DND-41 (cell line): ENCODE results near the gene AQP9.

Experiments
- ATAC-seq: fragments of 200-7000 bp; cut with Tn5 transposase; 3 replicates; pipeline ENCODE4 v1.9.1; 2021; ENCODE audit warnings: low read depth; ENCODE audit not compliant: insufficient read depth
- DNase-seq: peaks from one replicate; pipeline ENCODE4 v3.0.0-alpha.2; 2020
- H2AFZ ChIP-seq: 2 replicates; pipeline ENCODE4 v1.6.0; 2012; ENCODE audit warnings: low read depth, low read length
- H3K27ac ChIP-seq: 2 replicates; pipeline ENCODE4 v1.5.1; 2012; ENCODE audit warnings: low read length, inconsistent platforms
- H3K27me3 ChIP-seq: fragments of 200-600 bp; sonication (generic); 2 replicates; pipeline ENCODE4 v1.6.0; 2012; ENCODE audit warnings: low read length, mild to moderate bottlenecking, inconsistent platforms; ENCODE audit not compliant: insufficient read depth, poor library complexity
- H3K36me3 ChIP-seq: 2 replicates; pipeline ENCODE4 v1.5.1; 2012; ENCODE audit warnings: low read length, inconsistent platforms; ENCODE audit not compliant: insufficient read depth
- H3K4me1 ChIP-seq: 2 replicates; pipeline ENCODE4 v1.5.1; 2012; ENCODE audit warnings: mild to moderate bottlenecking, low read length; ENCODE audit not compliant: insufficient read depth
- H3K4me2 ChIP-seq: 2 replicates; pipeline ENCODE4 v1.6.0; 2012; ENCODE audit warnings: mild to moderate bottlenecking, moderate library complexity, low read length, inconsistent platforms; ENCODE audit not compliant: insufficient read depth
- H3K4me3 ChIP-seq, 2 experiments: fragments of 200-600 bp in 1 of 2; shearing (Covaris generic) in 1 of 2; 2 replicates each; pipeline ENCODE4 v1.5.1; 2012 to 2016; ENCODE audit warnings: inconsistent platforms in 2 of 2, low read length in 2 of 2, mild to moderate bottlenecking in 2 of 2, low read depth in 1 of 2, moderate library complexity in 1 of 2
- H3K79me2 ChIP-seq: 2 replicates; pipeline ENCODE4 v1.6.0; 2012; ENCODE audit warnings: low read length, inconsistent platforms; ENCODE audit not compliant: insufficient read depth
- H3K9ac ChIP-seq: 2 replicates; pipeline ENCODE4 v1.6.0; 2012; ENCODE audit warnings: low read depth, mild to moderate bottlenecking, inconsistent platforms, low read length, moderate library complexity
- H3K9me3 ChIP-seq: 2 replicates; pipeline ENCODE4 v1.5.1; 2012; ENCODE audit warnings: low read length, moderate library complexity, mild to moderate bottlenecking, inconsistent platforms; ENCODE audit not compliant: insufficient read depth, severe bottlenecking
- H4K20me1 ChIP-seq: 2 replicates; pipeline ENCODE4 v1.6.0; 2012; ENCODE audit warnings: low read length; ENCODE audit not compliant: insufficient read depth
- EZH2 ChIP-seq: IDR thresholded peaks from 3 replicates; pipeline ENCODE4 v1.6.1; 2012; ENCODE audit warnings: borderline replicate concordance, low read depth, mild to moderate bottlenecking, moderate library complexity, low read length, inconsistent platforms; ENCODE audit not compliant: severe bottlenecking
- TF ChIP-seq, protein P1 (sequence below): IDR thresholded peaks from 2 replicates; pipeline ENCODE4 v1.5.1; 2012; ENCODE audit warnings: borderline replicate concordance, low read length, moderate library complexity, mild to moderate bottlenecking; ENCODE audit not compliant: poor library complexity, severe bottlenecking; ENCODE audit errors: extremely low read depth

The AQP9 gene

DNA sequence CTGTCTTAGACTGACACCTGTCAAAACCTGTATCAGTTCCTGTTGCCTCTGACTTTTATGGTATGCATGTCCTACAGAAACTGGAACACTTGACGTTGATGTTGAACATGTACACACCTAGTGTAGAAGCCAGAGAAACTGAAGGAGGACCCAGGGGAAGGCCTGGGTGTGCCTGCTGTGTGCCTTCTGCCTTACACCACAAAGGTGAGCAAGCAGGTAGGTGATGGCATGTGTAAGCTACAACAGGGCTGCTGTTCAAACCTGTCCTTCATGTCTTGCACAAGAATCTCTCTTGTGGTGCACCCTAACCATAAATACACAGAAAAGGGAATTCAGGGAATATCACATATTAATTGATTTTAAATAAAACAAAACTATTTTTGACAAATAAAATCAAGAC is 13.6 kb upstream of the AQP9 start:
- Histone ChIP-seq H3K36me3 (no peaks in the 10 kb centered on the region), H3K9ac (no peak overlapping the region), H3K4me1 (no peaks in the 10 kb centered on the region), H2AFZ (no peak overlapping the region), H3K79me2 (no peaks in the 10 kb centered on the region), H3K4me2 (no peak overlapping the region), H3K4me3 (no peak overlapping the region), H3K27ac (no peak overlapping the region), H3K9me3 (no peaks in the 10 kb centered on the region), H3K27me3 (no peaks in the 10 kb centered on the region), H4K20me1 (no peaks in the 10 kb centered on the region)
- TF ChIP-seq, protein P1, sequence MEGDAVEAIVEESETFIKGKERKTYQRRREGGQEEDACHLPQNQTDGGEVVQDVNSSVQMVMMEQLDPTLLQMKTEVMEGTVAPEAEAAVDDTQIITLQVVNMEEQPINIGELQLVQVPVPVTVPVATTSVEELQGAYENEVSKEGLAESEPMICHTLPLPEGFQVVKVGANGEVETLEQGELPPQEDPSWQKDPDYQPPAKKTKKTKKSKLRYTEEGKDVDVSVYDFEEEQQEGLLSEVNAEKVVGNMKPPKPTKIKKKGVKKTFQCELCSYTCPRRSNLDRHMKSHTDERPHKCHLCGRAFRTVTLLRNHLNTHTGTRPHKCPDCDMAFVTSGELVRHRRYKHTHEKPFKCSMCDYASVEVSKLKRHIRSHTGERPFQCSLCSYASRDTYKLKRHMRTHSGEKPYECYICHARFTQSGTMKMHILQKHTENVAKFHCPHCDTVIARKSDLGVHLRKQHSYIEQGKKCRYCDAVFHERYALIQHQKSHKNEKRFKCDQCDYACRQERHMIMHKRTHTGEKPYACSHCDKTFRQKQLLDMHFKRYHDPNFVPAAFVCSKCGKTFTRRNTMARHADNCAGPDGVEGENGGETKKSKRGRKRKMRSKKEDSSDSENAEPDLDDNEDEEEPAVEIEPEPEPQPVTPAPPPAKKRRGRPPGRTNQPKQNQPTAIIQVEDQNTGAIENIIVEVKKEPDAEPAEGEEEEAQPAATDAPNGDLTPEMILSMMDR, result no peak
- no peak for TF ChIP-seq EZH2
- ATAC-seq, result no peak
- DNase-seq, result no peak

GRCh38 chr15:58125333-58125732 is 12.8 kb upstream of the AQP9 start:
- no peak for DNase-seq
- no peak overlapping the region for H3K4me3 ChIP-seq
- no peaks in the 10 kb centered on the region for H4K20me1 ChIP-seq
- no peak overlapping the region for H2AFZ ChIP-seq
- H3K4me2 ChIP-seq, result no peak overlapping the region
- H3K4me1 ChIP-seq, result no peaks in the 10 kb centered on the region
- no peak overlapping the region for H3K27ac ChIP-seq
- H3K36me3 ChIP-seq, result no peaks in the 10 kb centered on the region
- H3K79me2 ChIP-seq, result no peaks in the 10 kb centered on the region
- ATAC-seq, result no peak
- no peaks in the 10 kb centered on the region for H3K27me3 ChIP-seq
- H3K9ac ChIP-seq, result no peak overlapping the region
- TF ChIP-seq EZH2, result no peak
- TF ChIP-seq, protein P1, result no peak
- H3K9me3 ChIP-seq, result no peaks in the 10 kb centered on the region

DNA sequence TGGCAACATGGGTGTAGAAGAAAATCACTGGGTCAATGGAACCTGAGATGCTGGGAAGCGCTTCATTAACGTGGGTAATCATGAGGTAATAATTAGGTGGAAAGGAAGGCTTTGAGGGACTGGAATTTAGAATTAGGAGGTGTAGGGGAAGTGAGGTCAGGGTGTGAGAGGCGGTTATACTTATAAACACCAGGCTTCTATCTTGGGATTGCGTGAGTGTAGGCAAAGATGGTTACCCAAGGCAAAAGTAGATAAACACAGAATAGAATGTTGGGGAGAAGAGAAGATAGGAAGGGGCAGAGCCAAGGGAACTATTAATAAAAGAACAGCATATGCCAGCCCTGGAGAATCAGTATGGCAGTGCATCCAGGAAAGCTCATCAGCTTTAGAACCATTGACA is 3.3 kb upstream of the AQP9 start:
- no peak overlapping the region for H3K4me2 ChIP-seq
- peaks cover 12% of the 10 kb centered on the region for H3K27me3 ChIP-seq
- no peaks in the 10 kb centered on the region for H3K79me2 ChIP-seq
- H3K36me3 ChIP-seq, result no peaks in the 10 kb centered on the region
- no peak overlapping the region for H3K9ac ChIP-seq
- H3K4me3 ChIP-seq, result no peak overlapping the region
- no peaks in the 10 kb centered on the region for H3K4me1 ChIP-seq
- DNase-seq (no peak), ATAC-seq (no peak)
- no peaks in the 10 kb centered on the region for H4K20me1 ChIP-seq
- H2AFZ ChIP-seq, result no peak overlapping the region
- H3K9me3 ChIP-seq, result no peaks in the 10 kb centered on the region
- TF ChIP-seq, protein P1, result no peak
- TF ChIP-seq EZH2, result no peak
- no peak overlapping the region for H3K27ac ChIP-seq
